HG02678 (cell line): ENCODE results near the gene CISD1.

Experiments used
- ATAC-seq: cut with Tn5 transposase; IDR thresholded peaks from one replicate; pipeline ENCODE4 v1.9.1; 2021; ENCODE audit warnings: mild to moderate bottlenecking, moderate library complexity; ENCODE audit not compliant: unreplicated experiment

The CISD1 gene

DNA sequence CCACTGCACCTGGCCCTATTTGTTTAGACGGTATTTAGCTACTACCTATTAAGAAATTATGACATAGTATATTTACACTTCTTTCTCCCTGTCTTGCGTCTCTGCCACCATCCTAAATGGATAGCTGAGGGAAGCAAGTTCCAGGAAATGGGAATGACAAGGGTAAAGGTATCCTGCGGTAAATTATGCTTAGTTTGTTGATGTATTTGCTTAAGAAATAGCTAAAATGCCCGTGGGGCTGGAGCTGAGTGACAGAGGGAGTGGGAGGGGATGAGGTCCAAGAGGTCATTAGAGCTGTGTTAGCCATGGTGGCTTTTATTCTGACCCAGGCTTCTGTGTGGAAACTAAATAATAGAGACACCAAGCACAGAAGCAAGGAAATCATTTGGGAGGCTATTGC lies 36.9 kb downstream of the CISD1 start:
- ATAC-seq = no peak

DNA sequence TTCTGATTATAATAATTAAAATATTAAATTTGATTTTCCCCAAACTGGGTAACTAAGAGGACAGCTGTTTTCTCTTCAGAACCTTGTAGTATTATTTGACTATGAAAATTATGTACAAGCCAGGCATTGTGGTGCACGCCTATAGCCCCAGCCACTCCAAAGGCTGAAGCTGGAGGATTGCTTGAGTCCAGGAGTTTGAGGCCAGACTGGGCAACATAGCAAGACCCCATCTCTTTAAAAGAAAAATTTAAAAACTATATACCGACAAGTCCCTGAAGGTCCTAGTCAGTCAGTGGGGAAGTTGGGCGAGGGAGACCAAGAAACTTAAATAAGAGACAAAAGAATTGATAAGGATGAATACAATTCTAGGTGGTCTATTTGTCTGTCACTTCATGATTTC lies 38.7 kb downstream of the CISD1 start:
- no peak for ATAC-seq

DNA sequence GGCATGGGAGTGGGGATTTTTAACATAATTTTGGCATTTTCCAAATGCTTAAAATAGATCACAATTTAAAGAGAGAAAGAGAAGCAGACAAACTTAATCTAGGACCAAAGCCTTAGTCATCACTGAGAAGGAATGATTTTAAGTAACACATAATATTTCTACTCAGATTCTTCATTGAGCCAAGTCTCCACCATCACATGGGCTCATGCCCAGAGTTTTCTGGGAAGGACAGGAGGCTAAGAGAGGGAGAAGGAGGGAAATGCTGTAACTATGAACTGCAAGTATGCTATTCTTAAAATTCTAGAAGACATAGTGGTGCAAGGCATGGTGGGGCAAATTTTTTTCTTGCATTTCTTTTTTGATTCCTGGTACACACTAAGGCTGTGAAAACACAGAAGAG lies 42.1 kb downstream of the CISD1 start:
- ATAC-seq = no peak

DNA sequence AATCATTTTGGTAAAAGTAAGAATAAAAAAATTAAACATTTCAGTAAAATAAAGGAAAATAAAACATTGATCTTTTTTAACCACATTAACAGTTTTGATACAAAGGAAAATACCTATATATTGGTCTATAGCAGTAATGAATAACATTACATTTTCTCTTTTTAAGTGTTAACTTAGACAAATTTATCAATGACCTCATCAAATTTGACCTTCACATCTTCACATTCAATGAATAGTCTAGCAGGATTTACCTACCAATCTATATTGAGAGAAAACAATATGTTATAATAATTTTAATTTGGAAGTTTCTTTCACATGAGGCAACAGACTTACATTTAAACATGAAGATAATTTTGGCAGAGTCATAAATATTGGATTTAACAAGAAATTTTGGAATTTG lies 47.9 kb downstream of the CISD1 start:
- ATAC-seq = no peak

DNA sequence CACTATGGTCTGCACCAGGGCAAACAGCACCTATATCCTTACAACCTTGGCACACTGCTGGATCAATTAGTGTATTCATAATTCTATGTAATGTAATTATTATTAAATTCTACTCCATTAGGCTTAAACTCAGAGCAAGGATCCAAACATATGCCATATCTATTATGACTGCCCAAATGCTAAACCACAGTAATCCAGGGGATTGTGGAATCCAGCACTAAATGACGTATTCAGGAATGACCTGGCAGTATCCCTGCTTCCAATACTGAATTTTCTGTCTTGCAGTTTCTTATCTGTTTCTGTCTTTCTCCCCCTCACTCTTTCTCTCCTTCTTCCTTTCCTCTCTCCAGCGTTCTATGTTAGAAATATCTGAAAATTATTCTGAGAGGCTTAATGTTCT lies 49.4 kb downstream of the CISD1 start:
- no peak for ATAC-seq

DNA sequence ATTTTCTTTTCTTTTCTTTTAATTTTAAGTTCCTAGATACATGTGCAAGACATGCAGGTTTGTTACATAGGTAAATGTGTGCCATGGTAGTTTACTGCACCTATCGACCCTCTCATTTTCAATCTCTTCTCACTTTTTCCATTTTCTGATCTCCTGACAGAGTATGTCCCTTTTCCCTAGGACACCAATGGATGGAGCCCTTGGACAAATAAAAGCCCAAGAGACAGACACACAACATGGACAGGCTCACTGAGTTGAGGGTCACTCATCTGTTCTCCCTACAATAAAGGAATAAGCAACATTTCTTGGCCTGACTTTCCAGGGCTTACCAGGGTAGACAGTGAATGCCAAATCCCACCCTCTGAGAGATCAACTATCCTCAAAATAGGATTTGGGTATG lies 50.6 kb downstream of the CISD1 start:
- no peak for ATAC-seq

DNA sequence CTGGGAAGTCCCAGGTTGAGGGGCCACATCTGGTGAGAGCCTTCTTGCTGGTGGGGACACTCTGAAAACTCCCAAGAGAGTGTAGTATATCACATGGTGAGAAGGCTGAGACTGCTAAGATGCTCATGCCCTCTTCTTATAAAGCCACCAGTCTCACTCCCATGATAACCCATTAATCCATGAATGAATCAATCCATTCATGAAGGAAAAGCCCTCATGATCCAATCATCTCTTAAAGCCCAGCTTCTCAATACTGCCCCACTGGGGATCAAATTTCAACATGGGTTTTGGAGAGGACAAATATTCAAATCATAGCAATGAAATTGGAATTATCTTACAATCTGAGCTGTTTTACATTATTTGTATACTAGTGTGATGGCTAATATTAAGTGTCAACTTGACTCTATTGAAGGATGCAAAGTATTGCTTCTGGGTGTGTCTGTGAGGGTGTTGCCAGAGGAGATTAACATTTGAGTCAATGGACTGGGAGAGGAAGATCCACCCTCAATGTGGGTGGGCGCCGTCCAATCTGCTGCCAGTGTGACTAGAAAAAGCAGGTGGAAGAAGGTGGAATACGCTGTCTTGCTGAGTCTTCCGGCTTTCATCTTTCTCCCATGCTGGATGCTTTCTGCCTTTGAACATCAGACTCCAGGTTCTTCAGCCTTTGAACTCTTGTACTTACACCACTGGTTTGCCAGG lies 51.5 kb downstream of the CISD1 start:
- ATAC-seq = no peak

DNA sequence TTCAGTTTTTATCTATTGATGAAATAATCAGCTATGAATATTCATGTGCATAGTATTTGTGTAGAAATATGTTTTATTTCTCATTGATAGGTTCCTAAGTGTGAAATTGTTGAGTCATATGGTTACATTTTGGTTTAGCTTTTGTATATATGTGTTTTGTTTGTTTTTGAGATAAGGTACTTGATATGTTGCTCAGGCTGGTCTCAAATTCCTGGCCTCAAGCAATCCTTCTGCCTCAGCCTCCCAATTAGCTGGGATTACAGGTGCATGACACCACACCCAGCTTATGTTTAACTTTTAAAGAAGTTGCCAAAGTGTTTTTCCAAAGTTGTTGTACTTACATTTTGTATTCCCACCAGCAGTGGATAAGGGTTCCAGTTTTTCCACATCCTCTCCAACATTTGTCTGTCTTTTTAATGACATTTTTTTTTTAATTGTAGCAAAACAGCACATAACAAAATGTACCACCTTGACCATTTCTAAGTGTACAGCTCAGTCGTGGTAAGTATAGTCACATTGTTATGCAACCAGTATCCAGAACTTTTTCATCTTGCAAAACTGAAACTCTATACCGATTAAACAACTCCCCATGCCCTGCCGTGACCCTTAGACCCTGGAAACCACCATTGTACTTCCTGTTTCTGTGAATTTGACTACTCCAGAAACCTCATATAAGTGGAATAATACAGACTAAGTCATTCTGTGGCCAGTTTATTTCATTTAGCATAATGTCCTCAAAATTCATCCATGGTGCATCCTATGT lies 53.3 kb downstream of the CISD1 start:
- ATAC-seq = peak; percentile 84

DNA sequence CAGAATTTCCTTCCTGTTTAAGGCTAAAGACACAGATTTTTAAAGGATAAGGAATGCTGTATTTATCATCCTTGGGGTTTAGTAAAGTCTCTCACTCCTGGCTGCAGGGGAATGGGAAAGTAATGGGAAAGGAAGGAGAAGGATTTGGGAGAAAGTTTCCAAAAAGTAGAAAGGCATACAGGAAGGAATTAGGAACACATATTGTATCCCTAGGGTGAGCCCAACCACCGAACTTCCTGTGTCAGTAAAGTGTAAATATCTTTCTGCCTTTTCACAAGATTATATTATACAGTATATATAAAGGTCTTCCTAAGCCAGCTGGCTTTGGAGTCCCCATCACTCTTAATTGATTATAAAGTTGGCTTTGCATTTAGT lies 53.9 kb downstream of the CISD1 start:
- no peak for ATAC-seq

DNA sequence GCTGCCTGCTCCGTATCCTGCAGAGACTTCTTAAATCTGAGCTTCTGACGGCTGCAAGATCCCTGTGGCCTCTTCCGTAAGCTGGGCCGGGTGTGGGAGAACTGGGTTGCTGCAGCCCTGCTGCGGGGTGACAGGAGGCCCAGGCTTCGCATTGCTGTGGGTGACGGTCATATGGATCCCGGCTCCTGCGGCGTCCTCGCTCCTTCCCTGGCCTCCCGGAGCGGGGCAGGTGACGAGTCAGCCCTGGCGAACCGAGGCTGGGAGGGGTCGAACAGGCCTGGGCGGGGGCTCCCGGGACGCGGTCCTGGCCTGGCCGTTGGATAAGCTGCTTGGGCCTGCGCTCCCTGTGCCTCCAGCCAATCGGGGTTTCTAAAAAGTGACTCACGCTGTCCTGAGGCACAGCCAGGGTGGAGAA lies 58.0 kb downstream of the CISD1 start:
- ATAC-seq = no peak

DNA sequence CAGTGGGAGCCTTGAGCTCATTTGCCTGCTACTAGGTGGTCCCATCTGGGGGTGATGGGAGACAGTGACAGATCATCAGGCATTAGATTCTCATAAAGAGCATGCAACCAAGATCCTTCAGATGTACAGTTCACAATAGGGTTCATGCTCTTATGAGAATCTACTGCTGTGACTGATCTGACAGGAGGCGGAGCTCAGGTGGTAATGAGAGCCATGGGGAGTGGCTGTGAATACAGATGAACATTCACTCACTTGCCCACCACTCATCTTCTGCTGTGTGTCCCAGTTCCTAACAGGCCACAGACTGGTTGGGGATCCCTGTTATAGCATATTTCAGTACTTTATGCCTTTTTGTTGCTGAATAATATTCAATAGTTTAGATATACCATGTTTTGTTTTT lies 59.3 kb downstream of the CISD1 start:
- ATAC-seq = no peak

DNA sequence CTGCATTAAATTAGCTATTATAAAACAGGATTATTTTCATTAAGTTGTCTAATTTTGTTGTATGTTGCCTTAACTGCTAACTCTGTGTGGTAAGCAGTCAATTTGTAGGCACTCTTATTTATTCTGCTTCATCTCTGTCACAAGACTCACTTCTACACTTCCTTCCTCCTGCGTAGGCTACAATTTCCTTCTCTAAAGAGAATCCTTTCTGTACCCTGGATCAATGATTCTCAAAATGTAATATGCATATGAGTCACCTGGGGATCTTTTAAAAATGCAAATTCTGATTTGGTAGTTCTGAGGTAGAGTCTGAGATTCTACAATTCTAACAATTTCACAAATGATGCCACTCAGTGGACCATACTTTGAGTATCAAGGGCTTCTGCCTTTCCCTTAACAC lies 61.5 kb downstream of the CISD1 start:
- ATAC-seq = no peak

DNA sequence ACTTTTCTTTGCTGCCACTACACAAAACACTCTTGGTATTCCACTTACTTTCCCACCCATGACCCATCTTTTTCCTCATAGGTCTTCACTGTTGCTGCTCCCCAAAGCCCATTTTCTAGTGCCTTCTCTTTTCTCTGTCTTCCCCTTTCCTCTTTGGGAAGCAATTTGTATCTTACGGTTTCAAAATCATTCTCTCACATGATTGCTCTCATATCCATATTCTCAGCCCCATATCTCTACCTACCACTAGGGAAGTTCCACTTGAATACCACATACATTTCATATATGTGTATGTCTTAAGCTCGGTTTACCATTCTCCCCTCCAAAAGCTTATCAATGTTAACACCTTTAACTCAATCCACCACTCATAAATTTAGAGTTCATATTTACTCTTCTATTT lies 62.7 kb downstream of the CISD1 start:
- ATAC-seq = no peak

DNA sequence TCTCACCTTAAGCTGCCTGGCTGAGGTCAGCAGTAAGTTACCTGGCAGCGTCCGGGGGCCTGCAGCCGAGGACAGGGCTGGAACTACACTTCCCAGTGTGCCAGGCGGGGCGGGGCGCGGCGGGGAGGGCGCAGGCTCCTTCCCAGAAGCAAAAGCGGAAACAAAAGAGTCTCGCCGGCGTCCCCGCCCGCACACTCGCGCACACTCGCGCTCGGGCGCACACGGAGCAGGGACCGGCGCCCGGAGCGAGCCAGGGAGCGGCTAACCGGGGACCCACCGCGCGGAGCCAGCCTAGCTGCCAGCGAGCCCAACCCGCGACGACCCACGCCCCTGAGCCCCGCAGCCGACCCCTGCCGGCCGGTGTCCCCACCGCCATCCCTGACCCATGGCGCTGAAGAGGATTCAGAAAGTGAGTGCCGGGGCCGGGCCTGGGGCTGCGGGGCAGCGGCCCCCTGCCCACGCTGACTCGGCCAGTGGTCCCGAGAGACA lies 65.9 kb downstream of the CISD1 start, which contains the start of gene UBE2D1:
Gene UBE2D1, plus strand, starts transcription at position 190 of the 489 bp plus-strand sequence. Its CDS starts 196 bp downstream, at position 386.
- peak; percentile 98 for ATAC-seq

DNA sequence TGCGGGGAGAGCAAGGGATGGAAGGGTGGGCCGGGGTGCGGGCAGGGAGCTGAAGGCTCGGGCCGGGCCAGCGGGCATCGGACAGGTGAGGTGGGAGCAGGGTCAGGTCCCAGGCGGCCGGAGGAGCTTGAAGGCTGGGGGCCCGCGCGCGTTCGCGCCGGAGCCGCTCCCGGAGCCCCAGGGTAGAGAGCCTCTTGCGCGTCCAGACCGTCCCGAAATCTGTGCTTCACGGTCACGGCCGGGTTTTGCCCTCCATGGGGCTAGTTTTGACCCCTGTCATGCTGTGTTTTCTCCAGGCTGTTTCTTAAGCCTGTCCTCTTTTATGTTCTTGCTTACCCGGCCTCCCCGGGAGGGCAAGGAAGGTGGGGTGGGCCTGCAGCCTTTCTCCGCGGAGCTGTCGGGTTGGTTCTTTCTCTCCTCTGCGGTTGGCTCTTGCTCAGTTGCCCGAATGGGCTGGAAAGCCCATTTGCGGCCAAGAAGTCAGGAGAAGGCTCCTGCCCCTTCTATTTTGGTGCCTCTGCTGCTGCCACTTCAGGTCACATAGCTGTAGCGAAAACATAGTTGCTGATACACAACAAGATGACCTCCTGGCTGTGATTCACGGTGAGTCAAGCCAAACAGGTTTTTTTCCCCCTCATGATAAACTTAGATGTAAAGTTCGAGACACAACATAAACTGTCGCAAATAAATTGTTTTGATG lies 66.5 kb downstream of the CISD1 start:
- ATAC-seq = peak; percentile 51

DNA sequence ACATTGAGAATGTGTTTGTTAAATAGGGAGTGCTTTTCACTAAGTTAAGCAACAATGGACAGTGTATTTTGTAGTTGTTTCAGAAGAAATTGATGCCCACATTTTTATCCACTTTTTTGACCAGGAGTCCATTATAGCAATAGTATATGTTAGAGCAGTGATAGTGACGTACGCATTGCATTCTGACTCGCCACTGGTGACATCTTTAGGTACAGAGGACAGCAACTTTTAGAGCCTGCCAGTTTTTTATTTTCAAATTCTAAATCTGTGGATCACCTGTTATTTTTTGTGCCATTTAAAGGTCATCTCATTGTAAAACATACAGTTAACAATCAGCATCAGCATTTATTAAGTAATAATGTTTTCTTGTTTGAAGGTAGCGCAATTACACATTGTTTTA lies 67.3 kb downstream of the CISD1 start:
- no peak for ATAC-seq
